Ovary (tissue), 9 donors: Measurements from ENCODE around the gene GFRA1. TPM values are rescaled to one million over a fixed set of nuclear protein-coding genes. Genes with fewer than 3 reads are reported as not detected.

ENCODE experiments used
- DNase-seq, 5 donors: peaks; one replicate each; pipeline ENCODE4 v3.0.0-alpha.2; 2019 to 2020
- H3K27ac ChIP-seq, 2 donors: fragments of 200-600 bp; one replicate each; pipeline versions ENCODE4 v1.5.1 to v1.8.0; 2019 to 2022
- H3K27me3 ChIP-seq: fragments of 200-600 bp; one replicate; pipeline ENCODE4 v1.8.0; 2022
- H3K36me3 ChIP-seq: fragments of 200-600 bp; sonication (generic); one replicate; pipeline ENCODE4 v1.5.1; 2019
- H3K4me1 ChIP-seq: one replicate; pipeline ENCODE4 v1.8.1; 2013; ENCODE audit warnings: mild to moderate bottlenecking, moderate library complexity; ENCODE audit not compliant: insufficient read depth
- H3K4me3 ChIP-seq: fragments of 200-600 bp; sonication (generic); one replicate; pipeline ENCODE4 v1.5.1; 2017
- H3K9me3 ChIP-seq, 2 donors: fragments of 200-600 bp in 1 of 2; sonication (generic) in 1 of 2; one replicate each; pipeline versions ENCODE4 v1.5.1 to v1.8.1; 2013 to 2019; ENCODE audit warnings: mild to moderate bottlenecking in 1 of 2, moderate library complexity in 1 of 2
- CTCF ChIP-seq, 3 donors: fragments of 450-650 bp in 2 of 3; fragments of 200-600 bp in 1 of 3; IDR thresholded peaks; one replicate each; pipeline versions ENCODE4 v1.5.1 to v1.8.0; 2016 to 2022; ENCODE audit warnings: antibody characterized with exemption in 3 of 3, mild to moderate bottlenecking in 1 of 3
- EP300 ChIP-seq: sonication (generic); formaldehyde crosslinking; IDR thresholded peaks from one replicate; pipeline ENCODE4 v1.6.1; 2017; ENCODE audit warnings: antibody characterized with exemption
- POLR2A ChIP-seq: fragments of 450-650 bp; IDR thresholded peaks from one replicate; pipeline ENCODE4 v1.6.1; 2017; ENCODE audit warnings: antibody characterized with exemption, mild to moderate bottlenecking, moderate library complexity
- WGBS, 3 donors: extraction: QIAGEN DNeasy Blood & Tissue Kit in 1 of 3; methylation state at CpG; one replicate each; pipeline versions ENCODE4 v1.1.5 to v1.1.7; 2013 to 2017; 5-methylcytosine and 5-hydroxymethylcytosine counted together
- intact Hi-C, 4 donors: fragments of 100-400 bp; cut with DNase I; formaldehyde crosslinking; loops; one replicate each; pipeline versions ENCODE4 v1.11.0 to v1.15.1; 2022 to 2023
- polyA plus RNA-seq, 2 donors: library from polyadenylated mRNA; stranded (reverse); fragments of 200-250 nt in 1 of 2; fragments of 350-450 nt in 1 of 2; fragmentation: Illumina TruSeq in 1 of 2; extraction: RNeasy Lipid Tissue Mini Kit (QIAGEN cat#74804) in 1 of 2; gene quantifications; one replicate each; pipeline ENCODE4 v1.2.3, GENCODE V29; 2013 to 2014
- total RNA-seq, 7 donors: library from RNA; depleted of rRNA in 2 of 7; stranded (reverse); fragments of >200 nt in 2 of 7; fragmentation: NEBNext Ultra II Directional in 3 of 7; extraction: Animal tissue kit (Norgen Biotek cat#: 25700) in 3 of 7; gene quantifications; one replicate each; pipeline versions ENCODE4 v1.1.0 to v1.2.4, GENCODE V29; 2016 to 2023
- donor health status: DM: no; HTN: no; CAD: no; lungs with moderate emphysema.
- donor health status: DM: no; HTN: no; CAD: no.
- donor health status: Bipolar disorder and iron deficiency.
- donor health status: DM: yes; HTN: yes; CAD: no.
- donor health status: DM: no; HTN: no; CAD: no.
- donor health status: DM: yes; HTN: yes; CAD: no.

The GFRA1 gene
- total and polyA plus RNA-seq, 9 donors: 3.1 to 28.4 (median 11.8) TPM

- no peaks in the 10 kb centered on the region for H3K9me3 ChIP-seq
- H3K4me3 ChIP-seq: no peak overlapping the region
- no peaks in the 10 kb centered on the region for H3K27me3 ChIP-seq
- H3K27ac ChIP-seq: no peak overlapping the region
- no peaks in the 10 kb centered on the region for H3K36me3 ChIP-seq
- WGBS, 3 donors: 89 to 93% (median 91%) methylated on average over 5 of the region's 5 CpGs
- no peak for TF ChIP-seq CTCF (IDR thresholded peaks at IDR 0.05)
- no peak for TF ChIP-seq EP300
- no peak for TF ChIP-seq POLR2A
- intact Hi-C loops: no loop called here
- H3K4me1 ChIP-seq: no peaks in the 10 kb centered on the region
- no peak for DNase-seq
Measured at GRCh38 chr10:116141246-116141645, 131.8 kb downstream of the GFRA1 start.

GRCh38 chr10:116139886-116140285 lies 133.1 kb downstream of the GFRA1 start:
- Histone ChIP-seq H3K27ac (no peak overlapping the region), H3K4me1 (no peaks in the 10 kb centered on the region), H3K27me3 (no peaks in the 10 kb centered on the region), H3K4me3 (no peak overlapping the region), H3K36me3 (no peaks in the 10 kb centered on the region), H3K9me3 (no peaks in the 10 kb centered on the region)
- DNase-seq: no peak
- WGBS, 3 donors: 63 to 65% (median 65%) methylated on average over 3 of the region's 3 CpGs
- intact Hi-C loops: no loop called here
- TF ChIP-seq EP300 (no peak), CTCF (IDR thresholded peaks at IDR 0.05) (no peak), POLR2A (no peak)

DNA sequence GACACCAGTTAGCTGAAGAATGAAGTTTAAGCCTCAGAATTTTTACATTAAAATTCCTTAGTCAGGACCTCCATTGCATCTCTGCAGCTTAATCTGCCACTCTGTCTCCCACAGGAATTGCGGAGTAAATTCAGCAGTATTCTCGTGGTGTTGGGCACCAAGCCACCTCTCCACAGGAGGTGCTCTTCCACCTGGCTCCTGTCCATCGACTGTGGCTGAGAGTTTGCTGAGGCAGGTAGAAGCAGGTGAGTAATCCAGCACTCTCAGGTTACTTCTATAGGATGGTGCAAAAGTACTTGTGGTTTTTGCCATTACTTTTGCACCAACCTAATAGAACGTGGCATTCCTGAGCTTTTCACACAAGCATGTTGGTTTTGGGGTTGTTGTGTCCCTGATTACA lies 134.1 kb downstream of the GFRA1 start:
- Histone ChIP-seq H3K4me3 (no peak overlapping the region), H3K27me3 (no peaks in the 10 kb centered on the region), H3K27ac (no peak overlapping the region), H3K36me3 (no peaks in the 10 kb centered on the region), H3K4me1 (no peaks in the 10 kb centered on the region), H3K9me3 (no peaks in the 10 kb centered on the region)
- no peak for TF ChIP-seq CTCF (IDR thresholded peaks at IDR 0.05)
- TF ChIP-seq POLR2A: no peak
- TF ChIP-seq EP300: no peak
- intact Hi-C loops: no loop called here
- 72 to 85% (median 75%) methylated on average over 4 of the region's 4 CpGs for WGBS, 3 donors
- no peak for DNase-seq

- H3K4me3 ChIP-seq: no peak overlapping the region
- DNase-seq: no peak
- H3K36me3 ChIP-seq: no peaks in the 10 kb centered on the region
- no peak overlapping the region for H3K27ac ChIP-seq
- no peaks in the 10 kb centered on the region for H3K27me3 ChIP-seq
- WGBS, 3 donors: 62 to 69% (median 63%) methylated on average over 4 of the region's 4 CpGs
- no peaks in the 10 kb centered on the region for H3K9me3 ChIP-seq
- TF ChIP-seq CTCF (IDR thresholded peaks at IDR 0.05) (no peak), EP300 (no peak), POLR2A (no peak)
- intact Hi-C loops: no loop called here
- no peaks in the 10 kb centered on the region for H3K4me1 ChIP-seq
Measured at GRCh38 chr10:116136261-116136660, 136.7 kb downstream of the GFRA1 start.

GRCh38 chr10:116134322-116134721 lies 138.7 kb downstream of the GFRA1 start:
- 54 to 71% (median 55%) methylated on average over 3 of the region's 3 CpGs for WGBS, 3 donors
- intact Hi-C loops: no loop called here
- no peak overlapping the region for H3K27ac ChIP-seq
- H3K27me3 ChIP-seq: no peaks in the 10 kb centered on the region
- H3K4me3 ChIP-seq: no peak overlapping the region
- DNase-seq: no peak
- H3K9me3 ChIP-seq: no peaks in the 10 kb centered on the region
- H3K4me1 ChIP-seq: no peaks in the 10 kb centered on the region
- H3K36me3 ChIP-seq: no peaks in the 10 kb centered on the region
- no peak for TF ChIP-seq EP300
- no peak for TF ChIP-seq CTCF (IDR thresholded peaks at IDR 0.05)
